Measurements from ENCODE around the gene CNOT3. TPM values are rescaled to one million over a fixed set of nuclear protein-coding genes. Genes with fewer than 3 reads are reported as not detected.

Gene CNOT3
- total and polyA plus RNA-seq, 2 of the 13 experiments (the other 11 are each of a cell fraction or from before 2014, with no cell fraction given): 4.3 to 5.8 TPM

- no peak for TF ChIP-seq GPN1 (CRISPR knock-in tag; IDR thresholded peaks at IDR 0.05; ENCODE audit: borderline replicate concordance)
- peak; percentile 37; the same call in 1 of the 2 replicates for TF ChIP-seq MED1 (CRISPR knock-in tag; IDR thresholded peaks at IDR 0.05)
- peak; percentile 77 for TF ChIP-seq FOXK2 (IDR thresholded peaks at IDR 0.05)
- no peak for TF ChIP-seq ZFP36L2 (CRISPR knock-in tag; IDR thresholded peaks at IDR 0.05)
- TF ChIP-seq HCFC1 (IDR thresholded peaks at IDR 0.05; ENCODE audit: low read depth, low read length): peak; percentile 10; the same call in 1 of the 2 replicates
- TF ChIP-seq ZSCAN12 (CRISPR knock-in tag; IDR thresholded peaks at IDR 0.05): no peak
- TF ChIP-seq ATM (IDR thresholded peaks at IDR 0.05; ENCODE audit: borderline replicate concordance): no peak
- peak; percentile 61 for TF ChIP-seq SP5 (CRISPR knock-in tag; IDR thresholded peaks at IDR 0.05; ENCODE audit: borderline replicate concordance, low read depth)
- no peak for TF ChIP-seq MYNN (CRISPR knock-in tag; IDR thresholded peaks at IDR 0.05; ENCODE audit: low read depth)
- TF ChIP-seq ONECUT2 (CRISPR knock-in tag; IDR thresholded peaks at IDR 0.05): no peak
- TF ChIP-seq KDM5B (CRISPR knock-in tag; IDR thresholded peaks at IDR 0.05; ENCODE audit: borderline replicate concordance): 0 out of 2 replicates have a peak, but pooled peaks have one; percentile 64
- TF ChIP-seq, protein P1, sequence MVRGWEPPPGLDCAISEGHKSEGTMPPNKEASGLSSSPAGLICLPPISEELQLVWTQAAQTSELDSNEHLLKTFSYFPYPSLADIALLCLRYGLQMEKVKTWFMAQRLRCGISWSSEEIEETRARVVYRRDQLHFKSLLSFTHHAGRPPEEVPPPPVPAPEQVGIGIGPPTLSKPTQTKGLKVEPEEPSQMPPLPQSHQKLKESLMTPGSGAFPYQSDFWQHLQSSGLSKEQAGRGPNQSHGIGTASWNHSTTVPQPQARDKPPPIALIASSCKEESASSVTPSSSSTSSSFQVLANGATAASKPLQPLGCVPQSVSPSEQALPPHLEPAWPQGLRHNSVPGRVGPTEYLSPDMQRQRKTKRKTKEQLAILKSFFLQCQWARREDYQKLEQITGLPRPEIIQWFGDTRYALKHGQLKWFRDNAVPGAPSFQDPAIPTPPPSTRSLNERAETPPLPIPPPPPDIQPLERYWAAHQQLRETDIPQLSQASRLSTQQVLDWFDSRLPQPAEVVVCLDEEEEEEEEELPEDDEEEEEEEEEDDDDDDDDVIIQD (CRISPR knock-in tag; IDR thresholded peaks at IDR 0.05; ENCODE audit: low read depth): no peak
- no peak for TF ChIP-seq PLRG1 (conservative IDR thresholded peaks at IDR 0.05)
- TF ChIP-seq ZBTB44 (CRISPR knock-in tag; IDR thresholded peaks at IDR 0.05): no peak
- no peak for TF ChIP-seq ZNF691 (CRISPR knock-in tag; IDR thresholded peaks at IDR 0.05; ENCODE audit: borderline replicate concordance, low read depth)
- no peak for TF ChIP-seq SOX6 (IDR thresholded peaks at IDR 0.05)
- TF ChIP-seq SOX6 (CRISPR knock-in tag; IDR thresholded peaks at IDR 0.05): peak; percentile 24; the same call in 1 of the 2 replicates
- no peak for TF ChIP-seq ZBTB37 (CRISPR knock-in tag; IDR thresholded peaks at IDR 0.05)
- TF ChIP-seq EP300 (IDR thresholded peaks at IDR 0.05; ENCODE audit: low read depth in 2 of 2, low read length in 2 of 2): no peak
- no peak for TF ChIP-seq EP300 (CRISPR knock-in tag; IDR thresholded peaks at IDR 0.05; ENCODE audit: borderline replicate concordance)
- TF ChIP-seq SOX5 (CRISPR knock-in tag; IDR thresholded peaks at IDR 0.05; ENCODE audit: borderline replicate concordance): no peak
- no peak for TF ChIP-seq ZNF780A (CRISPR knock-in tag; IDR thresholded peaks at IDR 0.05)
- TF ChIP-seq ZNF230 (CRISPR knock-in tag; IDR thresholded peaks at IDR 0.05): no peak
- no peak for TF ChIP-seq HIVEP1 (CRISPR knock-in tag; IDR thresholded peaks at IDR 0.05)
- TF ChIP-seq ELF1 (CRISPR knock-in tag; IDR thresholded peaks at IDR 0.05): peak; percentile 73; the same call in 1 of the 2 replicates
- TF ChIP-seq THAP7 (CRISPR knock-in tag; IDR thresholded peaks at IDR 0.05): no peak
- TF ChIP-seq NR2C2 (CRISPR knock-in tag; IDR thresholded peaks at IDR 0.05; ENCODE audit: borderline replicate concordance): no peak
Observed at GRCh38 chr19:54189735-54190502, 52.4 kb downstream of the CNOT3 start (continued).

Measured in HepG2 (cell line).